GM12878 (cell line): Measurements from ENCODE around the gene OSGEP.

Experiments
- CTCF ChIP-seq, 3 experiments: IDR thresholded peaks in 2 of 3; conservative IDR thresholded peaks in 1 of 3; 2 replicates each; pipeline ENCODE4 v1.5.1; 2011; ENCODE audit warnings: low read depth in 3 of 3, low read length in 3 of 3, mild to moderate bottlenecking in 3 of 3, control low read depth in 2 of 3, moderate library complexity in 2 of 3, inconsistent platforms in 1 of 3, mixed read lengths in 1 of 3; ENCODE audit not compliant: control insufficient read depth in 2 of 3, insufficient read depth in 1 of 3; ENCODE audit errors: extremely low read depth in 1 of 3
- EZH2 ChIP-seq: IDR thresholded peaks from 2 replicates; pipeline ENCODE4 v1.6.1; 2012; ENCODE audit warnings: low read depth, mild to moderate bottlenecking, control low read depth, inconsistent platforms, low read length, borderline replicate concordance; ENCODE audit not compliant: control insufficient read depth
- FOS ChIP-seq: IDR thresholded peaks from 3 replicates; pipeline ENCODE4 v1.6.1; 2011; ENCODE audit warnings: borderline replicate concordance; ENCODE audit not compliant: insufficient read length; ENCODE audit errors: extremely low read depth
- MAX ChIP-seq: IDR thresholded peaks from 2 replicates; pipeline ENCODE4 v1.6.1; 2012; ENCODE audit warnings: low read depth, low read length, improper control_type of control experiment
- NR2C2 ChIP-seq: IDR thresholded peaks from 2 replicates; pipeline ENCODE4 v1.6.1; 2011; ENCODE audit warnings: borderline replicate concordance, low read depth; ENCODE audit not compliant: control insufficient read depth, insufficient read length
- POLR2AphosphoS5 ChIP-seq: IDR thresholded peaks from 2 replicates; pipeline ENCODE4 v1.6.1; 2011; ENCODE audit warnings: mild to moderate bottlenecking, low read length, inconsistent platforms
- RCOR1 ChIP-seq: conservative IDR thresholded peaks from 2 replicates; pipeline ENCODE4 v1.6.1; 2012; ENCODE audit warnings: low read depth, low read length, improper control_type of control experiment
- TAF1 ChIP-seq: IDR thresholded peaks from 2 replicates; pipeline ENCODE4 v1.6.1; 2011; ENCODE audit warnings: mild to moderate bottlenecking, low read depth, low read length, borderline replicate concordance

GRCh38 chr14:20424851-20425250 is 29.8 kb downstream of the OSGEP start:
- TF ChIP-seq CTCF (IDR thresholded peaks at IDR 0.05 in 2 of 3, conservative IDR thresholded peaks at IDR 0.05 in 1 of 3; ENCODE audit: control insufficient read depth in 2 of 3, extremely low read depth in 1 of 3, insufficient read depth in 1 of 3, low read depth in 3 of 3, low read length in 3 of 3) (no peak), MAX (no peak), TAF1 (no peak), NR2C2 (no peak), POLR2AphosphoS5 (no peak), EZH2 (no peak), RCOR1 (no peak), FOS (no peak)
